Activated CD8-positive, alpha-beta T cell treated with anti-CD3 and anti-CD28 coated beads for 36 hours (primary cell): ENCODE measurements around the gene RBM8A. TPM values are rescaled to one million over a fixed set of nuclear protein-coding genes. Genes with fewer than 3 reads are reported as not detected.

Source experiments
- ATAC-seq: fragments of 200-7000 bp; cut with Tn5 transposase; one replicate; pipeline ENCODE4 v1.10.0; 2021; ENCODE audit warnings: mild to moderate bottlenecking, moderate library complexity
- CTCF ChIA-PET: fragments of 350-600 bp; sonication (Branson Sonifier 250); formaldehyde crosslinking; loops from one replicate; lab custom pipeline; 2021; ENCODE audit warnings: antibody characterized with exemption; lab: Charles Lee
- POLR2A ChIA-PET: fragments of 350-600 bp; sonication (Branson Sonifier 250); formaldehyde crosslinking; loops from one replicate; lab custom pipeline; 2021; ENCODE audit warnings: antibody characterized with exemption; lab: Charles Lee
- DNase-seq: peaks from one replicate; pipeline ENCODE4 v3.0.0-alpha.2; 2020
- H3K27ac Mint-ChIP-seq: one replicate; pipeline ENCODE4 v1.8.0; 2021; ENCODE audit warnings: mild to moderate bottlenecking, mixed read lengths
- H3K27me3 Mint-ChIP-seq: one replicate; pipeline ENCODE4 v1.8.0; 2021; ENCODE audit warnings: mixed read lengths
- H3K36me3 Mint-ChIP-seq: one replicate; pipeline ENCODE4 v1.8.0; 2021; ENCODE audit warnings: low read depth, mixed read lengths
- H3K4me1 Mint-ChIP-seq: one replicate; pipeline ENCODE4 v1.8.0; 2021; ENCODE audit warnings: low read depth, mixed read lengths
- H3K4me3 Mint-ChIP-seq: one replicate; pipeline ENCODE4 v1.8.0; 2021; ENCODE audit warnings: mild to moderate bottlenecking, moderate library complexity, mixed read lengths
- H3K9me3 Mint-ChIP-seq: one replicate; pipeline ENCODE4 v1.8.0; 2021; ENCODE audit warnings: mixed read lengths
- intact Hi-C: fragments of 100-400 bp; cut with micrococcal nuclease; formaldehyde crosslinking; loops from one replicate; pipeline ENCODE4 v1.10.0; 2022
- total RNA-seq, 2 experiments: library from RNA; stranded (reverse); gene quantifications; one replicate each; pipeline ENCODE4 v1.2.3, GENCODE V29; 2021
- TF ChIP-seq, protein P1 (sequence below): fragments of 200-600 bp; IDR thresholded peaks from one replicate; pipeline ENCODE4 v1.8.0; 2022; ENCODE audit warnings: antibody characterized with exemption, mild to moderate bottlenecking

The RBM8A gene
- total RNA-seq, 2 experiments from 2014 or later, result 261 to 269 TPM

DNA sequence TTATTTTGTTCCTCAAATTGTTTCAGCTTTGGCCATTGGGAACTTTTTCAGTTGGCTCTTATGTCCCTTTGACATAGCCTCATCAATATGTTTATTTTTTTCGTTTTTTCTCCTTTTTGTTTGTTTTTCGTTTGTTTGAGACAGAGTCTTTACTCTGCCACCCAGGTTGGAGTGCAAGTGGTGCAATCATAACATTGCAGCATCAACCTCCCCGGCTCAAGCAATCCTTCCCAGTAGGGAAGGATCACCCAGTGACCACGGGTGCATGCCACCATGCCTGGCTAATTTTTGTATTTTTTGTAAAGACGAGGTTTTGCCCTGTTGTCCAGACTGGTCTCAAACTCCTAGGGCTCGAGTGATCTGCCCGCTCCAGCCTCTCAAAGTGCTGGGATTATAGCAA is 45.3 kb upstream of the RBM8A start:
- Mint-ChIP-seq H3K27me3 (no peaks in the 10 kb centered on the region), H3K27ac (no peak overlapping the region), H3K4me1 (peaks cover 29% of the 10 kb centered on the region), H3K36me3 (peaks cover 8% of the 10 kb centered on the region), H3K4me3 (no peak overlapping the region), H3K9me3 (peaks cover 3% of the 10 kb centered on the region)
- ATAC-seq (no peak), DNase-seq (no peak)
- intact Hi-C loops, result no loop called here
- CTCF ChIA-PET, result interaction anchor here (0.6 to 1.6 kb wide), 4 partner anchors 35 to 61 kb away, joined by 3 to 4 read pairs (median 4); no protein-coding TSS in a partner anchor
- TF ChIP-seq, protein P1, sequence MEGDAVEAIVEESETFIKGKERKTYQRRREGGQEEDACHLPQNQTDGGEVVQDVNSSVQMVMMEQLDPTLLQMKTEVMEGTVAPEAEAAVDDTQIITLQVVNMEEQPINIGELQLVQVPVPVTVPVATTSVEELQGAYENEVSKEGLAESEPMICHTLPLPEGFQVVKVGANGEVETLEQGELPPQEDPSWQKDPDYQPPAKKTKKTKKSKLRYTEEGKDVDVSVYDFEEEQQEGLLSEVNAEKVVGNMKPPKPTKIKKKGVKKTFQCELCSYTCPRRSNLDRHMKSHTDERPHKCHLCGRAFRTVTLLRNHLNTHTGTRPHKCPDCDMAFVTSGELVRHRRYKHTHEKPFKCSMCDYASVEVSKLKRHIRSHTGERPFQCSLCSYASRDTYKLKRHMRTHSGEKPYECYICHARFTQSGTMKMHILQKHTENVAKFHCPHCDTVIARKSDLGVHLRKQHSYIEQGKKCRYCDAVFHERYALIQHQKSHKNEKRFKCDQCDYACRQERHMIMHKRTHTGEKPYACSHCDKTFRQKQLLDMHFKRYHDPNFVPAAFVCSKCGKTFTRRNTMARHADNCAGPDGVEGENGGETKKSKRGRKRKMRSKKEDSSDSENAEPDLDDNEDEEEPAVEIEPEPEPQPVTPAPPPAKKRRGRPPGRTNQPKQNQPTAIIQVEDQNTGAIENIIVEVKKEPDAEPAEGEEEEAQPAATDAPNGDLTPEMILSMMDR, result no peak
- POLR2A ChIA-PET, result interaction anchor here (0.5 to 1.8 kb wide), 7 partner anchors 9 to 103 kb away, joined by 3 to 7 read pairs (median 4); partner anchors contain the start of genes RBM8A and TXNIP

DNA sequence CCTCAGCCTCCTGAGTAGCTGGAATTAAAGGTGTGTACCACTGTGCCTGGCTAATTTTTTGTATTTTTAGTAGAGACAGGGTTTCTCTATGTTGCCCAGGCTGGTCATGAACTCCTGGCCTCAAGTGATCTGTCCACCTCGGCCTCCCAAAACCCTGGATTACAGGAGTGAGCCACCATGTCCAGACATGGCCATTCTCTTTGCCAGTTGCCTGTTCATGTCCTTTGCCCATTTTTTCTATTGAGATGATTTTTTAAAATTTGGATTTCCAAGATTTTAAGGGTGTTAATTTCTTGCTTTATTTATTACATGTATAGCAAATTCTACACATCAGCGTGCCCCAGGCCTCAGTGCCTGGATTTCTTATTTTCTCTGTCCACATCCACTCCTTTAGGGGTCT is 40.0 kb upstream of the RBM8A start:
- no peak overlapping the region for H3K27ac Mint-ChIP-seq
- H3K4me3 Mint-ChIP-seq, result no peak overlapping the region
- H3K4me1 Mint-ChIP-seq, result peaks cover 24% of the 10 kb centered on the region
- ATAC-seq (no peak), DNase-seq (no peak)
- CTCF ChIA-PET, result interaction anchor here (1.1 to 8.9 kb wide), 3 partner anchors 9 to 41 kb away, joined by 3 to 93 read pairs (median 15); partner anchors contain the start of gene LIX1L
- TF ChIP-seq, protein P1, result no peak
- intact Hi-C loops, result no loop called here
- peaks cover 16% of the 10 kb centered on the region for H3K36me3 Mint-ChIP-seq
- H3K9me3 Mint-ChIP-seq, result peaks cover 6% of the 10 kb centered on the region
- no peaks in the 10 kb centered on the region for H3K27me3 Mint-ChIP-seq
- POLR2A ChIA-PET, result interaction anchor here (0.6 to 2.0 kb wide), 3 partner anchors 10 to 37 kb away, joined by 3 to 13 read pairs (median 6); no protein-coding TSS in a partner anchor

DNA sequence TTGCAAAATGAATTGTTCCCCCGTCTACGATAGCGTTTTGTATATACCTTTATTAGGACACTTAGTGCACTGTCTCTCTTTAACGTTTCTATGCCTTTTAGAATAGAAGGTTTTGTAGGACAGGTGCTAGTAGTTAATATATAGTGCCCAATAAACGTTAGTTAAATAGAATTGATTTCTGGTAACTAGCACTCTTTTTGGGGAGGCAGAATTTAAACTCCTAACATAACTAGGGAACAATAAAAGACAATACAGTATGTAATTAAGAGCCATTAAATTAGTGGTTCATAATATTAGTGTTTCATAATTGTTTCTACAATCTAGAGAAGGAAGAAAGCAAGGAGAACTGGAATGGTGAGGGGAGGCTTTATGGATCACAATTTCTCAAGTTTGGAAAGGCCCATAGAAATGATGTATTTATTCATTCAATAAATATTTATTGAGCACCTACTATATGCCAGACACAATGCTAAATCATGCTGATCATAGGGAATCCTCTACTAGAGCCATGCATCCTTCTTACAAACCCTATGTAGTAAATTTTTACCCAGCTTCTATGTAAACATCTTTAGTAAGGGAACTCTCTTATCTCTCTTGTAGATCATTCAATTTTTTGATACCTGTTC is 37.9 kb upstream of the RBM8A start:
- Mint-ChIP-seq H3K27me3 (no peaks in the 10 kb centered on the region), H3K27ac (peak overlapping the region; percentile 91), H3K9me3 (peaks cover 6% of the 10 kb centered on the region), H3K4me3 (peak overlapping the region; percentile 92), H3K36me3 (peaks cover 31% of the 10 kb centered on the region), H3K4me1 (peaks cover 21% of the 10 kb centered on the region)
- intact Hi-C loops, result loop anchor here (2.0 kb wide), 1 partner anchor 32 kb away; the partner anchor contains the start of gene TXNIP
- ChIA-PET POLR2A (interaction anchor here (0.7 to 12.8 kb wide), 12 partner anchors 11 to 102 kb away, joined by 3 to 160 read pairs (median 6); partner anchors contain the start of genes PEX11B, RBM8A and TXNIP), CTCF (interaction anchor here (0.7 to 8.9 kb wide), 11 partner anchors 13 to 120 kb away, joined by 3 to 93 read pairs (median 5); partner anchors contain the start of genes NUDT17 and RBM8A)
- TF ChIP-seq, protein P1, result no peak
- ATAC-seq, result no peak
- DNase-seq, result no peak

DNA sequence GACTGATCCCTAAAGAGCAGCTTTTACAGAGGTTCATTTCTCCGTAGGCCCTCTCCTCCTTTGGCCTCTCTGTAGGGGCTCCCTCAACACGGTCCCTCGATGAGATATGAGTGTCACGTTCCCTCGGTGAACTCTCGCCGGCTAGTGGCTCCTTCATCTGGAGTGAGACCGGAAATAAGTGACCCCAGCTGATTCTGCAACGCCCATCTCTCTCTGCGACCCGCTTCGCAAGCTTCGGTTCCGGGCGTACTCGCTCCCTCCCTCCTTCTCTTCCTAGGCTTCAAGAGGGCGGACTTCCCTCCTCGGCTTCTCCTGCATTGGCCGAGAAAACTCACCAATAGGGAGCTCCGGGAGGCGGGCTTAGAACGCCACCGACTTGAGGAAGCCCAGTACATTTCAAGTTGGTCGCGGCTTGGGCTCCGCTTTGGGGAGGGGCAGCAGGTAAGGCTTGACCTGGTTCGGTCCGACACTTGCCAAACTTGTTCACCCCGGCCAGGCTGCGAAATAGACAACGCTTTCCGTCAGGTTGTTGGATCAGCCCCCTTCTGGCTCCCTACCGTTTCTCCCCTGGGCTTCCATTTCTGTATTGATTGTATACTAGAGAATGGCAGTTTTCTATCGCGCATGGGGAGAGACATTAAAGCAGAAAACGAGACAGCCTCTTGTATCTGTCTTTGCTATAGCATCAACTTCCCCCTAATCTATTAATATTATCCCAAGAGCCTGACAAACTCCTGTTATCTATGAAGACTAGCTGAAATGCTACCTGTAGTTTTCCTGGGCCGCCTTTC is 37.2 kb upstream of the RBM8A start, which contains the start of the genes ANKRD34A and POLR3GL:
Gene ANKRD34A (minus strand): TSS at position 248 of the 791 bp plus-strand sequence. CDS start 2,816 bp downstream, outside the sequence.
Gene POLR3GL (plus strand): TSS at position 363 of the 791 bp plus-strand sequence. CDS start 10,176 bp downstream, outside the sequence.
- peaks cover 27% of the 10 kb centered on the region for H3K4me1 Mint-ChIP-seq
- intact Hi-C loops, result loop anchor here (2.0 to 5.0 kb wide), 2 partner anchors 32 to 37 kb away; partner anchors contain the start of genes RBM8A and TXNIP
- H3K27ac Mint-ChIP-seq, result peak within 1 kb of the TSS; percentile 91

More for the DNA sequence above, 37.2 kb upstream of the RBM8A start, which contains the start of the genes ANKRD34A and POLR3GL:
- ChIA-PET CTCF (interaction anchor here (0.7 to 8.9 kb wide), 16 partner anchors 9 to 140 kb away, joined by 3 to 93 read pairs (median 4); partner anchors contain the start of genes NUDT17, POLR3C, RBM8A and RNF115), POLR2A (interaction anchor here (0.9 to 12.8 kb wide), 19 partner anchors 10 to 105 kb away, joined by 3 to 160 read pairs (median 6); partner anchors contain the start of genes PEX11B, PIAS3, RBM8A and TXNIP)
- H3K9me3 Mint-ChIP-seq, result peaks cover 6% of the 10 kb centered on the region
- H3K27me3 Mint-ChIP-seq, result no peaks in the 10 kb centered on the region
- ATAC-seq, result peak; percentile 88
- TF ChIP-seq, protein P1, result no peak
- H3K4me3 Mint-ChIP-seq, result peak within 1 kb of the TSS; percentile 92
- peaks cover 33% of the 10 kb centered on the region for H3K36me3 Mint-ChIP-seq
- peak; percentile 98 for DNase-seq
